Measurements from ENCODE around the gene HARBI1.

DNA sequence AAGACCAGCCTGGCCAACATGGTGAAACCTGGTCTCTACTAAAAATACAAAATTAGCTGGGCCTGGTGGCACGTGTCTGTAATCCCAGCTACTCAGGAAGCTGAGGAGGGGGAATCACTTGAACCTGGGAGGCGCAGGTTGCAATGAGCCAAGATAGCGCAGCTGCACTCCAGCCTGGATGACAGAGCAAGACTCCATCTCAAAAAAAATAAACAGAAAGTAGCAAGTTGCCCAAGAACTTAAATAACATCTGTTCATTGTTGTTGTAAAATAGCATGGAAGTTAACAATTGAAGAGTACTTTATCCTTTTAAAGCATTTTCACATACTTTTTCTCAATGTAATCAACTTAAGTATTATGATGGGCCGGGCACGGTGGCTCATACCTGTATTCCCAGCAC, 28.9 kb downstream of the HARBI1 start:
- TF ChIP-seq GATA2 (CRISPR knock-in tag; IDR thresholded peaks at IDR 0.05) (no peak), CHD2 (IDR thresholded peaks at IDR 0.05; ENCODE audit: low read length, partially characterized antibody) (no peak)
- TF ChIP-seq, protein P1, sequence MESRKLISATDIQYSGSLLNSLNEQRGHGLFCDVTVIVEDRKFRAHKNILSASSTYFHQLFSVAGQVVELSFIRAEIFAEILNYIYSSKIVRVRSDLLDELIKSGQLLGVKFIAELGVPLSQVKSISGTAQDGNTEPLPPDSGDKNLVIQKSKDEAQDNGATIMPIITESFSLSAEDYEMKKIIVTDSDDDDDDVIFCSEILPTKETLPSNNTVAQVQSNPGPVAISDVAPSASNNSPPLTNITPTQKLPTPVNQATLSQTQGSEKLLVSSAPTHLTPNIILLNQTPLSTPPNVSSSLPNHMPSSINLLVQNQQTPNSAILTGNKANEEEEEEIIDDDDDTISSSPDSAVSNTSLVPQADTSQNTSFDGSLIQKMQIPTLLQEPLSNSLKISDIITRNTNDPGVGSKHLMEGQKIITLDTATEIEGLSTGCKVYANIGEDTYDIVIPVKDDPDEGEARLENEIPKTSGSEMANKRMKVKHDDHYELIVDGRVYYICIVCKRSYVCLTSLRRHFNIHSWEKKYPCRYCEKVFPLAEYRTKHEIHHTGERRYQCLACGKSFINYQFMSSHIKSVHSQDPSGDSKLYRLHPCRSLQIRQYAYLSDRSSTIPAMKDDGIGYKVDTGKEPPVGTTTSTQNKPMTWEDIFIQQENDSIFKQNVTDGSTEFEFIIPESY (IDR thresholded peaks at IDR 0.05; ENCODE audit: borderline replicate concordance, low read depth) = no peak

Measured in SK-N-SH (cell line).